B cell (primary cell): ENCODE data around the gene EPB41L1. TPM values are rescaled to one million over a fixed set of nuclear protein-coding genes. Genes with fewer than 3 reads are reported as not detected.

Experiments used
- ATAC-seq: fragments of 200-7000 bp; cut with Tn5 transposase; one replicate; pipeline ENCODE4 v1.10.0; 2021; ENCODE audit warnings: low read depth, mild to moderate bottlenecking, moderate number of reproducible peaks, moderate library complexity
- CTCF ChIA-PET: fragments of 350-600 bp; sonication (Branson Sonifier 250); formaldehyde crosslinking; loops from one replicate; lab custom pipeline; 2021; ENCODE audit warnings: antibody characterized with exemption, inconsistent platforms; lab: Charles Lee
- POLR2A ChIA-PET: fragments of 350-600 bp; sonication (Branson Sonifier 250); formaldehyde crosslinking; loops from one replicate; lab custom pipeline; 2021; ENCODE audit warnings: antibody characterized with exemption; lab: Charles Lee
- DNase-seq: peaks from one replicate; pipeline ENCODE4 v3.0.0; 2013
- H2AFZ ChIP-seq: 2 replicates; pipeline ENCODE4 v1.6.1; 2012; ENCODE audit warnings: mild to moderate bottlenecking, low read depth, low read length; ENCODE audit not compliant: insufficient read depth, poor library complexity, severe bottlenecking
- H3K27ac ChIP-seq, 2 donors: 1 replicate in 1 of 2; 2 replicates in 1 of 2; pipeline ENCODE4 v1.5.1; 2012 to 2013; ENCODE audit warnings: low read length in 2 of 2, mild to moderate bottlenecking in 2 of 2, moderate library complexity in 1 of 2
- H3K27me3 ChIP-seq, 4 experiments: fragments of 200-600 bp in 1 of 4; sonication (generic) in 1 of 4; replicated peaks in 1 of 4; 1 replicate in 2 of 4; 2 replicates in 2 of 4; pipeline versions ENCODE4 v1.6.1 to v1.7.0; 2013 to 2016; ENCODE audit warnings: low read length in 3 of 4, mild to moderate bottlenecking in 2 of 4, mixed read lengths in 1 of 4, moderate library complexity in 1 of 4; ENCODE audit not compliant: insufficient read depth in 4 of 4, control insufficient read depth in 3 of 4; ENCODE audit errors: control extremely low read depth in 1 of 4
- H3K36me3 ChIP-seq, 2 experiments: replicated peaks in 1 of 2; 1 replicate in 1 of 2; 2 replicates in 1 of 2; pipeline versions ENCODE4 v1.6.1 to v1.7.1; 2013; ENCODE audit warnings: low read length in 1 of 2; ENCODE audit not compliant: insufficient read depth in 2 of 2, control insufficient read depth in 1 of 2; ENCODE audit errors: control extremely low read depth in 1 of 2, extremely low read depth in 1 of 2
- H3K4me1 ChIP-seq, 2 donors: fragments of 200-600 bp in 1 of 2; sonication (generic) in 1 of 2; 1 replicate in 1 of 2; 2 replicates in 1 of 2; pipeline versions ENCODE4 v1.5.1 to v1.6.1; 2013 to 2017; ENCODE audit warnings: low read length in 2 of 2; ENCODE audit not compliant: control insufficient read depth in 2 of 2, insufficient read depth in 2 of 2
- H3K4me2 ChIP-seq: replicated peaks from 2 replicates; pipeline ENCODE3; 2012; ENCODE audit warnings: mild to moderate bottlenecking, low read depth, low read length; ENCODE audit not compliant: poor library complexity, severe bottlenecking
- H3K4me3 ChIP-seq, 5 experiments: fragments of 200-600 bp in 1 of 5; sonication (generic) in 1 of 5; 1 replicate in 3 of 5; 2 replicates in 2 of 5; pipeline versions ENCODE4 v1.5.1 to v1.7.0; 2011 to 2016; ENCODE audit warnings: low read length in 4 of 5, mild to moderate bottlenecking in 4 of 5, low read depth in 2 of 5, control low read depth in 1 of 5, moderate library complexity in 1 of 5; ENCODE audit not compliant: insufficient read depth in 1 of 5; ENCODE audit errors: control extremely low read depth in 1 of 5, extremely low read depth in 1 of 5
- H3K79me2 ChIP-seq: fragments of 200-600 bp; sonication (generic); one replicate; pipeline ENCODE4 v1.6.0; 2016; ENCODE audit warnings: low read length; ENCODE audit not compliant: control insufficient read depth, insufficient read depth
- H3K9ac ChIP-seq: fragments of 200-600 bp; sonication (generic); 2 replicates; pipeline ENCODE4 v1.6.1; 2017; ENCODE audit warnings: mild to moderate bottlenecking, low read length, moderate library complexity
- H3K9me3 ChIP-seq, 3 donors: one replicate each; pipeline versions ENCODE4 v1.6.1 to v1.7.1; 2013; ENCODE audit warnings: low read length in 2 of 3; ENCODE audit not compliant: control insufficient read depth in 2 of 3, insufficient read depth in 1 of 3; ENCODE audit errors: control extremely low read depth in 1 of 3
- H4K20me1 ChIP-seq: 2 replicates; pipeline ENCODE4 v1.6.0; 2012; ENCODE audit warnings: mild to moderate bottlenecking, low read length; ENCODE audit not compliant: insufficient read depth, control insufficient read depth, poor library complexity, severe bottlenecking
- H3K27ac Mint-ChIP-seq: one replicate; pipeline ENCODE4 v1.8.0; 2021; ENCODE audit warnings: mixed read lengths
- H3K27me3 Mint-ChIP-seq: one replicate; pipeline ENCODE4 v1.8.0; 2021; ENCODE audit warnings: mixed read lengths
- H3K4me1 Mint-ChIP-seq: one replicate; pipeline ENCODE4 v1.8.0; 2021; ENCODE audit warnings: mixed read lengths
- H3K4me3 Mint-ChIP-seq: one replicate; pipeline ENCODE4 v1.8.0; 2021; ENCODE audit warnings: mixed read lengths
- H3K9me3 Mint-ChIP-seq: one replicate; pipeline ENCODE4 v1.8.0; 2022; ENCODE audit warnings: mixed read lengths; ENCODE audit not compliant: insufficient read depth
- EZH2 ChIP-seq: IDR thresholded peaks from 2 replicates; pipeline ENCODE4 v1.6.1; 2012; ENCODE audit warnings: borderline replicate concordance, low read depth, mild to moderate bottlenecking, moderate library complexity, low read length; ENCODE audit not compliant: insufficient read depth, poor library complexity, severe bottlenecking
- WGBS: methylation state at CpG from one replicate; pipeline ENCODE4 v1.1.5; 2013; ENCODE audit warnings: missing lambda C conversion rate; ENCODE audit not compliant: insufficient coverage; 5-methylcytosine and 5-hydroxymethylcytosine counted together
- intact Hi-C: fragments of 100-400 bp; cut with micrococcal nuclease; formaldehyde crosslinking; loops from one replicate; pipeline ENCODE4 v1.10.0; 2022
- polyA plus RNA-seq: library from polyadenylated mRNA; depleted of rRNA; stranded (reverse); fragments of >200 nt; gene quantifications from 2 replicates; pipeline ENCODE4 v1.2.3, GENCODE V29; 2012
- total RNA-seq, 2 donors: library from RNA; stranded (reverse); fragments of 120-200 nt in 1 of 2; gene quantifications; 1 replicate in 1 of 2; 2 replicates in 1 of 2; pipeline versions ENCODE4 v1.2.3 to v1.2.4, GENCODE V29; 2013 to 2022
- TF ChIP-seq, protein P1 (sequence below): fragments of 200-600 bp; IDR thresholded peaks from one replicate; pipeline ENCODE4 v1.8.0; 2022; ENCODE audit warnings: antibody characterized with exemption, mild to moderate bottlenecking

The EPB41L1 gene
- total and polyA plus RNA-seq, 2 donors (not counting 1 experiment from before 2014, with no cell fraction given): 0.12 to 1.3 TPM

DNA sequence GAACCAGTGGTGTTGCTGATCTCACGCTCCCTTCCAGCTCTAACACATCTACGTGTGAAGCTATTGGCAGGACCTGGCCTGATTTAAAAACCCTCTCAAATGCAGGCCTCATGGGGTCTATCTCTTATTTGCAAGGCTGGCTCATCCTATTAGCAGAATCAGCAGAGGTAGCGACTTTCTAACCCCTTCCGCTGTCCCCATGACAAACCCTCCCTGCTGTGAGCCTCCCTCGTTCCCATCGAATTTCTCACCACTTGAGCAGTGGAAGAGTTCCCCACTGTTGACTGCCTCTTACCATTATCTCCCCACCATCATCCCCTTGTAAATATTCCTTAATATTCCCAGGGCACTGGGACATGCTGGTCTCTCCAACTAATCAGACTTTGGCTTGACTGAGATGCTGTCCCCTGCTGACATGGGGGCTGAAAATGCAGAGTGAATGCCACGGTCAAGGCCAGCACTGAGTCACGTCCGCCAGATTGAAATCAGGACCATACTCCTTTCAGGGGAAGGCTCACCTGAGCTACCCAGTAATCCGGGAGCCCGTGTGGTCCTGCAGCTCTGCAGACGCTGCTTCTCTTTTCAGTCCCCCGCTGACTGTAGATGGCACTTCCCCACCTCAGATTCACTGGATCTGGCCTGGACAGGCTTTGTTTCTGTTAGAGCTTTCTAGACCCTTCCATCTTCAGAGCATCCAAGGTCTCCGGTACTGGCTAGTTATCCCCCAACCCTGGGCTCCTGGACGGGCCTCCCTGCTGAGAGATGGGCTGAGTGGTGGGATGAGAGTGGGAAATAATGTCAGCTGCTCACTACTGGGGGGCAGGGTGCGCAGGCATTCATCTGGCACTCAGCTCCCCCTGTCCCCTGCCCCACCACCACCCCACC, 104.9 kb downstream of the EPB41L1 start:
- DNase-seq: no peak
- H3K9me3 ChIP-seq: no peaks in the 10 kb centered on the region
- H3K27me3 ChIP-seq: no peaks in the 10 kb centered on the region
- no peak for ATAC-seq
- TF ChIP-seq, protein P1, sequence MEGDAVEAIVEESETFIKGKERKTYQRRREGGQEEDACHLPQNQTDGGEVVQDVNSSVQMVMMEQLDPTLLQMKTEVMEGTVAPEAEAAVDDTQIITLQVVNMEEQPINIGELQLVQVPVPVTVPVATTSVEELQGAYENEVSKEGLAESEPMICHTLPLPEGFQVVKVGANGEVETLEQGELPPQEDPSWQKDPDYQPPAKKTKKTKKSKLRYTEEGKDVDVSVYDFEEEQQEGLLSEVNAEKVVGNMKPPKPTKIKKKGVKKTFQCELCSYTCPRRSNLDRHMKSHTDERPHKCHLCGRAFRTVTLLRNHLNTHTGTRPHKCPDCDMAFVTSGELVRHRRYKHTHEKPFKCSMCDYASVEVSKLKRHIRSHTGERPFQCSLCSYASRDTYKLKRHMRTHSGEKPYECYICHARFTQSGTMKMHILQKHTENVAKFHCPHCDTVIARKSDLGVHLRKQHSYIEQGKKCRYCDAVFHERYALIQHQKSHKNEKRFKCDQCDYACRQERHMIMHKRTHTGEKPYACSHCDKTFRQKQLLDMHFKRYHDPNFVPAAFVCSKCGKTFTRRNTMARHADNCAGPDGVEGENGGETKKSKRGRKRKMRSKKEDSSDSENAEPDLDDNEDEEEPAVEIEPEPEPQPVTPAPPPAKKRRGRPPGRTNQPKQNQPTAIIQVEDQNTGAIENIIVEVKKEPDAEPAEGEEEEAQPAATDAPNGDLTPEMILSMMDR: no peak
- WGBS: 82% methylated on average over 13 of the region's 16 CpGs
- intact Hi-C loops: no loop called here
- H3K36me3 ChIP-seq: peaks cover 0 to 22% of the 10 kb centered on the region in 2 experiments
- H3K9me3 Mint-ChIP-seq: no peaks in the 10 kb centered on the region
- H3K9ac ChIP-seq: no peak overlapping the region
- peaks cover 5% of the 10 kb centered on the region for H4K20me1 ChIP-seq
- ChIA-PET POLR2A (interaction anchor here (0.5 kb wide), 1 partner anchor 18 kb away, joined by 8 read pairs; no protein-coding TSS in a partner anchor), CTCF (no interaction called here)
- no peaks in the 10 kb centered on the region for H3K27me3 Mint-ChIP-seq
- no peaks in the 10 kb centered on the region for H3K4me1 ChIP-seq
- H3K4me1 Mint-ChIP-seq: no peaks in the 10 kb centered on the region
- H3K79me2 ChIP-seq: no peaks in the 10 kb centered on the region
- H3K4me3 ChIP-seq: no peak overlapping the region
- H3K27ac Mint-ChIP-seq: no peak overlapping the region
- H3K27ac ChIP-seq: no peak overlapping the region
- no peak overlapping the region for H3K4me2 ChIP-seq
- H2AFZ ChIP-seq: no peak overlapping the region
- no peak overlapping the region for H3K4me3 Mint-ChIP-seq

DNA sequence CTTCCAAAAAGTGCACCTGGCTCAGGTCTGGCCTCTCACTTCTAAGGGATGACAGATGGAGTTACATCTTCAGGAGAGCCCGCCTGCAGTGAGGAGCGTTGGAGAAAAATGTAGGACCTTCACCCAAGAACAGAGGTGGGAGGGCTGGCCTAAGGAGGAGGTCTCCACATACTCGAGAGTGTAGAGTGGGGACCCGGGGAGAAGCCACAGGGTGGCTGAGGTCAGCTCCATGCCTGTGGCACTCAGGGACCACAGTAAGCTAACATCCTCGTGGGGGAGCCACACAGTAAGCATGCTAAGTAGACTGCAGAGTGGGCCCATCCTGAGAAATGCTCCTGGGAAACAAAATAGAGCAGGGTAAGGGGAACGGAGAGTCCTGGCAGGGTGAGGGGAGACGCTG, 105.8 kb downstream of the EPB41L1 start:
- no peaks in the 10 kb centered on the region for H3K27me3 Mint-ChIP-seq
- POLR2A ChIA-PET: interaction anchor here (0.5 kb wide), 1 partner anchor 19 kb away, joined by 8 read pairs; no protein-coding TSS in a partner anchor
- no peak overlapping the region for H3K4me3 Mint-ChIP-seq
- CTCF ChIA-PET: no interaction called here
- DNase-seq (no peak), ATAC-seq (no peak)
- H3K27ac Mint-ChIP-seq: no peak overlapping the region
- Histone ChIP-seq H2AFZ (no peak overlapping the region), H3K4me2 (no peak overlapping the region), H3K79me2 (no peaks in the 10 kb centered on the region), H3K27ac (no peak overlapping the region), H3K9ac (no peak overlapping the region), H3K9me3 (no peaks in the 10 kb centered on the region), H3K4me3 (no peak overlapping the region), H3K27me3 (no peaks in the 10 kb centered on the region), H3K4me1 (no peaks in the 10 kb centered on the region), H4K20me1 (no peaks in the 10 kb centered on the region), H3K36me3 (peaks cover 0 to 18% of the 10 kb centered on the region in 2 experiments)
- no peak for TF ChIP-seq EZH2
- TF ChIP-seq, protein P1: no peak
- 83% methylated on average over 5 of the region's 7 CpGs for WGBS
- H3K4me1 Mint-ChIP-seq: no peaks in the 10 kb centered on the region
- intact Hi-C loops: no loop called here
- H3K9me3 Mint-ChIP-seq: no peaks in the 10 kb centered on the region
